ENCODE results near the gene WNT2B.
A peak's percentile ranks its signal among the peaks of the same experiment; 100 is the strongest.

Gene WNT2B

GRCh38 chr1:112563341-112563740 is 54.6 kb downstream of the WNT2B start:
- H3K9me3 Mint-ChIP-seq: no peaks in the 10 kb centered on the region
- no peak overlapping the region for H3K4me3 Mint-ChIP-seq
- H3K27me3 Mint-ChIP-seq: no peaks in the 10 kb centered on the region
- H3K4me1 Mint-ChIP-seq: no peaks in the 10 kb centered on the region
- DNase-seq (no peak), ATAC-seq (no peak)
- no peak overlapping the region for H3K27ac Mint-ChIP-seq

DNA sequence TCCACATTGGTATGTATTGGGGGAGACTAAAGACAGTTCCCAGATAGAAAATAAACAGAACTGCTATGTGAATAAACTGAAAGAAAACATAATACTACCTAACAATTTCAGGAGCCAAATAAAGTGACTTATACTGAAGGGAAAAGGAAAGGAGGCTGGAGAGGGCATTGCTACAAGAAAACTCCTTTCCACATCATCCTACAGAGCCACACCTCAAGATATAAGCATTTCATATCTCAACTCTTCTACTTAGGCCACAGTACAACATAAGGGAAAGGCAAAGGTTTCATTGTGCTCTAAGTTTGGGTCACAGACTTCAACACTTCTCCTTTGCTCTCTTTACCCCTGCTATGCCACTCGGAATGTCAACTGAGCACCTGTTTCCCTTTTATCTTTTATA is 55.3 kb downstream of the WNT2B start:
- no peak for DNase-seq
- H3K27ac Mint-ChIP-seq: no peak overlapping the region
- no peak overlapping the region for H3K4me3 Mint-ChIP-seq
- no peaks in the 10 kb centered on the region for H3K9me3 Mint-ChIP-seq
- no peaks in the 10 kb centered on the region for H3K4me1 Mint-ChIP-seq
- no peaks in the 10 kb centered on the region for H3K27me3 Mint-ChIP-seq
- no peak for ATAC-seq

DNA sequence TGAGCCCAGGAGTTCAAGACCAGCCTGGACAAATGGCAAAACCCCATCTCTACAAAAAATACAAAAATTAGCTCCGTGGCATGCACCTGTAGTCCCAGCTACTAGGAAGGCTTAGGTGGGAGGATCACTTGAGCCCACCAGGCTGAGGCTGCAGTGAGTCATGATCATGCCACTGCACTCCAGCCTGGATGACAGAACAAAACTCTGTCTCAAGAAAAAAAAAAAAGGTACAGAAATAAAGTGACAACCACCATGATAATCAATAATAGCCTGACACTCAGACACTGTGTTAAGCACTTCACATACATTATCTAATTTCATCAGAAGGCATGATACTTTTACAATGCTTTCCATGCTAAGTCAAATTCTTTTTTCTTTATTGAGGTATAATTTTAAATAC is 57.0 kb downstream of the WNT2B start:
- Mint-ChIP-seq H3K27ac (no peak overlapping the region), H3K4me1 (no peaks in the 10 kb centered on the region), H3K4me3 (no peak overlapping the region), H3K9me3 (no peaks in the 10 kb centered on the region), H3K27me3 (no peaks in the 10 kb centered on the region)
- DNase-seq: no peak
- no peak for ATAC-seq

GRCh38 chr1:112575154-112575804 is 66.5 kb downstream of the WNT2B start:
- Mint-ChIP-seq H3K4me1 (no peaks in the 10 kb centered on the region), H3K9me3 (no peaks in the 10 kb centered on the region), H3K27ac (peak overlapping the region in 1 of 2 donors; percentile 31), H3K4me3 (no peak overlapping the region), H3K27me3 (no peaks in the 10 kb centered on the region)
- DNase-seq (no peak), ATAC-seq (no peak)

DNA sequence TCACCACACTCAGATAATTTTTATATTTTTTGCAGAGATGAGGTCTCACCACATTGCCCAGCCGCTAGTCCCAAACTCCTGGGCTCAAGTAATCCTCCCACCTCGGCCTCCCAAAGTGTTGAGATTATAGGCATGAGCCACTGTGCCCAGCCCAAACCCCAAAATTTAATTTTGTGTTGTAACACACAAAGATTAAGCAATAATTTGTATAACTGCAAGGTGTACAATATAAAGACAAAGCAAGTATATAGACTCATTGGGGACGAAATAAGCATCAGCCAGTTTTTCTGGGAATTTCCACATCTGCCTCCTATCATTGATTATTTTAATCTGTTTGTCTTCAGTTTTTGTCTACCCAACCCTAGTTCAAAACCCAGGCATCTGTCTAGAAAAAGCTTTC is 67.5 kb downstream of the WNT2B start:
- DNase-seq (no peak), ATAC-seq (no peak)
- Mint-ChIP-seq H3K4me3 (no peak overlapping the region), H3K4me1 (no peaks in the 10 kb centered on the region), H3K27ac (no peak overlapping the region), H3K9me3 (no peaks in the 10 kb centered on the region), H3K27me3 (no peaks in the 10 kb centered on the region)
